GM18858 (cell line): ENCODE measurements around the gene THUMPD2.
A peak's percentile ranks its signal among the peaks of the same experiment; 100 is the strongest.

Source experiments
- ATAC-seq: cut with Tn5 transposase; IDR thresholded peaks from one replicate; pipeline ENCODE4 v1.9.1; 2021; ENCODE audit not compliant: unreplicated experiment

The THUMPD2 gene

GRCh38 chr2:39757156-39757555 is 21.9 kb downstream of the THUMPD2 start:
- no peak for ATAC-seq

GRCh38 chr2:39755466-39755865 is 23.6 kb downstream of the THUMPD2 start:
- no peak for ATAC-seq

- ATAC-seq: no peak
Observed at GRCh38 chr2:39743269-39743776, 35.7 kb downstream of the THUMPD2 start.

- no peak for ATAC-seq
Observed at GRCh38 chr2:39741871-39742270, 37.2 kb downstream of the THUMPD2 start.

- no peak for ATAC-seq
Observed at GRCh38 chr2:39739386-39739785, 39.7 kb downstream of the THUMPD2 start.

- no peak for ATAC-seq
Observed at GRCh38 chr2:39738936-39739335, 40.1 kb downstream of the THUMPD2 start.

- ATAC-seq: no peak
Observed at GRCh38 chr2:39737661-39738060, 41.4 kb downstream of the THUMPD2 start.

- ATAC-seq: no peak
Observed at GRCh38 chr2:39736640-39737039, 42.4 kb downstream of the THUMPD2 start.

- no peak for ATAC-seq
Observed at GRCh38 chr2:39735648-39736047, 43.4 kb downstream of the THUMPD2 start.

GRCh38 chr2:39734445-39734844 is 44.6 kb downstream of the THUMPD2 start:
- no peak for ATAC-seq

GRCh38 chr2:39733070-39733674 is 45.9 kb downstream of the THUMPD2 start:
- ATAC-seq: no peak

- ATAC-seq: no peak
Observed at GRCh38 chr2:39732482-39732881, 46.6 kb downstream of the THUMPD2 start.

GRCh38 chr2:39731546-39731945 is 47.5 kb downstream of the THUMPD2 start:
- no peak for ATAC-seq

- ATAC-seq: peak; percentile 39
Observed at GRCh38 chr2:39730685-39731302, 48.3 kb downstream of the THUMPD2 start.

GRCh38 chr2:39730276-39730675 is 48.8 kb downstream of the THUMPD2 start:
- ATAC-seq: no peak

GRCh38 chr2:39728941-39729351 is 50.1 kb downstream of the THUMPD2 start:
- ATAC-seq: no peak

GRCh38 chr2:39728085-39728484 is 51.0 kb downstream of the THUMPD2 start:
- ATAC-seq: peak; percentile 56

GRCh38 chr2:39725401-39725800 is 53.7 kb downstream of the THUMPD2 start:
- no peak for ATAC-seq

GRCh38 chr2:39724828-39725144 is 54.3 kb downstream of the THUMPD2 start:
- ATAC-seq: no peak

- no peak for ATAC-seq
Observed at GRCh38 chr2:39723946-39724827, 54.9 kb downstream of the THUMPD2 start.

- ATAC-seq: no peak
Observed at GRCh38 chr2:39723497-39723896, 55.6 kb downstream of the THUMPD2 start.

- ATAC-seq: no peak
Observed at GRCh38 chr2:39720970-39721369, 58.1 kb downstream of the THUMPD2 start.
